ENCODE measurements around the gene KIF26B.

KIF26B gene

DNA sequence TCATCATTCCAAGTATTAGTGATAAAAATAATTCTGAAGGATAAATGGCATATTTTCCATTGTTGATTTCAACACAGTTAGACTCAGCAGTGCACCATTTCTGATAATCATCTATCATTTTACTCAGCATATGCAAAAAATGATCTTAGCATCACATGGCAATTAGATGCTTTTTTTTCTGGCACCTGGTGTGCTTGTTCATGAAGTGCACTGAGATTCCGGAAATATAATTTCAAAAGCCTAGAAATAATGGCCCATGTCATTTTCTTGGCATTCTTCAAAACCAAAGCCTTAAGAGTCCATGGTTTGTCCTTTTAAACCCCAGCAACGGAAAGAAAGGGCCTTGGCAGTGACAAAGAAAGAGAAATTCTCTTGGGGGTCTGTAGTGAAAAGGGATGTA is 278.8 kb downstream of the KIF26B start:
- Histone ChIP-seq H3K27me3 (replicated peaks; ENCODE audit: insufficient read depth, low read length) (no peaks in the 10 kb centered on the region), H3K36me3 (replicated peaks; ENCODE audit: insufficient read depth, low read length) (no peaks in the 10 kb centered on the region), H3K9ac (ENCODE audit: low read length) (no peak overlapping the region), H2AFZ (ENCODE audit: low read length) (no peak overlapping the region), H3K9me3 (replicated peaks; ENCODE audit: insufficient read depth, low read length) (no peaks in the 10 kb centered on the region), H3K4me3 (ENCODE audit: low read length) (no peak overlapping the region), H4K20me1 (ENCODE audit: insufficient read depth, low read length) (no peaks in the 10 kb centered on the region), H3K79me2 (ENCODE audit: low read length) (no peaks in the 10 kb centered on the region), H3K4me2 (ENCODE audit: low read depth, low read length) (no peak overlapping the region), H3K4me1 (ENCODE audit: low read length) (no peaks in the 10 kb centered on the region), H3K9me2 (replicated peaks; ENCODE audit: insufficient read depth, low read length) (no peaks in the 10 kb centered on the region), H3K27ac (ENCODE audit: low read length) (no peak overlapping the region), H3F3A (ENCODE audit: insufficient read depth, low read length) (no peaks in the 10 kb centered on the region)
- DNase-seq: no peak
- TF ChIP-seq, protein P1, sequence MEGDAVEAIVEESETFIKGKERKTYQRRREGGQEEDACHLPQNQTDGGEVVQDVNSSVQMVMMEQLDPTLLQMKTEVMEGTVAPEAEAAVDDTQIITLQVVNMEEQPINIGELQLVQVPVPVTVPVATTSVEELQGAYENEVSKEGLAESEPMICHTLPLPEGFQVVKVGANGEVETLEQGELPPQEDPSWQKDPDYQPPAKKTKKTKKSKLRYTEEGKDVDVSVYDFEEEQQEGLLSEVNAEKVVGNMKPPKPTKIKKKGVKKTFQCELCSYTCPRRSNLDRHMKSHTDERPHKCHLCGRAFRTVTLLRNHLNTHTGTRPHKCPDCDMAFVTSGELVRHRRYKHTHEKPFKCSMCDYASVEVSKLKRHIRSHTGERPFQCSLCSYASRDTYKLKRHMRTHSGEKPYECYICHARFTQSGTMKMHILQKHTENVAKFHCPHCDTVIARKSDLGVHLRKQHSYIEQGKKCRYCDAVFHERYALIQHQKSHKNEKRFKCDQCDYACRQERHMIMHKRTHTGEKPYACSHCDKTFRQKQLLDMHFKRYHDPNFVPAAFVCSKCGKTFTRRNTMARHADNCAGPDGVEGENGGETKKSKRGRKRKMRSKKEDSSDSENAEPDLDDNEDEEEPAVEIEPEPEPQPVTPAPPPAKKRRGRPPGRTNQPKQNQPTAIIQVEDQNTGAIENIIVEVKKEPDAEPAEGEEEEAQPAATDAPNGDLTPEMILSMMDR (IDR thresholded peaks at IDR 0.05; ENCODE audit: low read length): no peak
- TF ChIP-seq EZH2phosphoT487 (IDR thresholded peaks at IDR 0.05; ENCODE audit: low read length) (no peak), EZH2 (optimal IDR thresholded peaks at IDR 0.05; ENCODE audit: low read depth, low read length) (no peak)

- H3K79me2 ChIP-seq (ENCODE audit: low read length): no peaks in the 10 kb centered on the region
- H3F3A ChIP-seq (ENCODE audit: insufficient read depth, low read length): no peaks in the 10 kb centered on the region
- no peak overlapping the region for H3K9ac ChIP-seq (ENCODE audit: low read length)
- H3K27me3 ChIP-seq (replicated peaks; ENCODE audit: insufficient read depth, low read length): no peaks in the 10 kb centered on the region
- H3K4me2 ChIP-seq (ENCODE audit: low read depth, low read length): no peak overlapping the region
- TF ChIP-seq, protein P1 (IDR thresholded peaks at IDR 0.05; ENCODE audit: low read length): no peak
- no peak for TF ChIP-seq EZH2 (optimal IDR thresholded peaks at IDR 0.05; ENCODE audit: low read depth, low read length)
- TF ChIP-seq EZH2phosphoT487 (IDR thresholded peaks at IDR 0.05; ENCODE audit: low read length): no peak
- no peak overlapping the region for H3K27ac ChIP-seq (ENCODE audit: low read length)
- DNase-seq: no peak
- H3K4me1 ChIP-seq (ENCODE audit: low read length): no peaks in the 10 kb centered on the region
- no peak overlapping the region for H3K4me3 ChIP-seq (ENCODE audit: low read length)
- no peaks in the 10 kb centered on the region for H4K20me1 ChIP-seq (ENCODE audit: insufficient read depth, low read length)
- no peaks in the 10 kb centered on the region for H3K9me2 ChIP-seq (replicated peaks; ENCODE audit: insufficient read depth, low read length)
- no peak overlapping the region for H2AFZ ChIP-seq (ENCODE audit: low read length)
- no peaks in the 10 kb centered on the region for H3K36me3 ChIP-seq (replicated peaks; ENCODE audit: insufficient read depth, low read length)
- H3K9me3 ChIP-seq (replicated peaks; ENCODE audit: insufficient read depth, low read length): no peaks in the 10 kb centered on the region
These were observed 279.5 kb downstream of the KIF26B start for GRCh38 chr1:245434280-245434679.

DNA sequence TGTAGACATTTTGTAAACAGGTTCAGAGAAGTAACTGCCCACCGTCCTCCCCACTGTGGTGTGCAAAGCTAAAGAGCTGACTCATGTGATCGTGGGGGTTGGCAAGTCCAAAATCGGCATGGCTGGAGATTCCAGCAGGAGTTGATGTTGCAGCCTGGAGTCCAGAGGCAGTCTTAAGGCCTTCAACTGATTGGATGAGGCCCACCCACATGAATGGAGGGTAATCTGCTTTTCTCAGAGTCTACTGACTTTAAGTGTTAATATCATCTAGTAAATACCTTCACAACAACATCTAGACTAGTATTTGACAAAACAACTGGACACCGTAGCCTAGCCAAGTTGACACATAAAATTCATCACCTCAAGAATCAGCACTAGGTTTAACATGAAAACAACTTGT is 281.6 kb downstream of the KIF26B start:
- Histone ChIP-seq H3K27ac (ENCODE audit: low read length) (no peak overlapping the region), H3K4me1 (ENCODE audit: low read length) (no peaks in the 10 kb centered on the region), H3K9me3 (replicated peaks; ENCODE audit: insufficient read depth, low read length) (no peaks in the 10 kb centered on the region), H3K36me3 (replicated peaks; ENCODE audit: insufficient read depth, low read length) (no peaks in the 10 kb centered on the region), H3F3A (ENCODE audit: insufficient read depth, low read length) (no peaks in the 10 kb centered on the region), H3K9me2 (replicated peaks; ENCODE audit: insufficient read depth, low read length) (no peaks in the 10 kb centered on the region), H3K4me2 (ENCODE audit: low read depth, low read length) (no peak overlapping the region), H2AFZ (ENCODE audit: low read length) (no peak overlapping the region), H3K79me2 (ENCODE audit: low read length) (no peaks in the 10 kb centered on the region), H3K9ac (ENCODE audit: low read length) (no peak overlapping the region), H3K27me3 (replicated peaks; ENCODE audit: insufficient read depth, low read length) (no peaks in the 10 kb centered on the region), H3K4me3 (ENCODE audit: low read length) (no peak overlapping the region), H4K20me1 (ENCODE audit: insufficient read depth, low read length) (no peaks in the 10 kb centered on the region)
- no peak for DNase-seq
- TF ChIP-seq EZH2phosphoT487 (IDR thresholded peaks at IDR 0.05; ENCODE audit: low read length): no peak
- TF ChIP-seq, protein P1 (IDR thresholded peaks at IDR 0.05; ENCODE audit: low read length): no peak
- no peak for TF ChIP-seq EZH2 (optimal IDR thresholded peaks at IDR 0.05; ENCODE audit: low read depth, low read length)

All from MM.1S (cell line).